Fibroblast of skin of right biceps (primary cell): Measurements from ENCODE around the gene WDR26.
"Not testable (repeated sequence)": the region's sequence is repeated elsewhere in the genome, so short reads cannot be mapped to it uniquely, and the experiment has no call there.

ENCODE experiments used
- DNase-seq: peaks from one replicate; pipeline ENCODE4 v3.0.0-alpha.2; 2013

Gene WDR26

GRCh38 chr1:224433701-224434672 is 610 bp downstream of the WDR26 start:
- no peak for DNase-seq

GRCh38 chr1:224433041-224433691 is 1.4 kb downstream of the WDR26 start:
- no peak for DNase-seq

- DNase-seq = no peak
Measured at GRCh38 chr1:224432672-224433040, 1.9 kb downstream of the WDR26 start.

GRCh38 chr1:224432146-224432545 is 2.5 kb downstream of the WDR26 start:
- peak; percentile 46 for DNase-seq

- no peak for DNase-seq
Measured at GRCh38 chr1:224431726-224432125, 2.9 kb downstream of the WDR26 start.

GRCh38 chr1:224430511-224431113 is 4.0 kb downstream of the WDR26 start:
- peak; percentile 73 for DNase-seq

- no peak for DNase-seq
Measured at GRCh38 chr1:224429616-224430326, 4.8 kb downstream of the WDR26 start.

GRCh38 chr1:224428713-224429112 is 5.9 kb downstream of the WDR26 start:
- not testable (repeated sequence) for DNase-seq

GRCh38 chr1:224427346-224427745 is 7.3 kb downstream of the WDR26 start:
- peak; percentile 82 for DNase-seq

GRCh38 chr1:224426869-224427268 is 7.7 kb downstream of the WDR26 start:
- not testable (repeated sequence) for DNase-seq

GRCh38 chr1:224425279-224425884 is 9.2 kb downstream of the WDR26 start:
- DNase-seq = no peak

- no peak for DNase-seq
Measured at GRCh38 chr1:224420106-224420505, 14.5 kb downstream of the WDR26 start.

GRCh38 chr1:224411766-224412165 is 22.8 kb downstream of the WDR26 start:
- DNase-seq = peak; percentile 65

GRCh38 chr1:224408294-224408590 is 26.4 kb downstream of the WDR26 start:
- no peak for DNase-seq

GRCh38 chr1:224407571-224408293 is 26.9 kb downstream of the WDR26 start:
- DNase-seq = peak; percentile 53

- DNase-seq = peak; percentile 55
Measured at GRCh38 chr1:224406216-224406615, 28.4 kb downstream of the WDR26 start.

- no peak for DNase-seq
Measured at GRCh38 chr1:224405604-224405970, 29.0 kb downstream of the WDR26 start.

- no peak for DNase-seq
Measured at GRCh38 chr1:224404916-224405603, 29.5 kb downstream of the WDR26 start.

- no peak for DNase-seq
Measured at GRCh38 chr1:224402472-224403036, 32.0 kb downstream of the WDR26 start.

- no peak for DNase-seq
Measured at GRCh38 chr1:224399887-224400286, 34.7 kb downstream of the WDR26 start.

- DNase-seq = no peak
Measured at GRCh38 chr1:224393294-224393693, 41.3 kb downstream of the WDR26 start.
